ENCODE measurements around the gene MAB21L1. TPM values are rescaled to one million over a fixed set of nuclear protein-coding genes. Genes with fewer than 3 reads are reported as not detected.

MAB21L1 gene
- polyA plus RNA-seq, 1 donor from 2014 or later: 0.07 TPM

GRCh38 chr13:35502456-35502855 lies 26.0 kb upstream of the MAB21L1 start:
- H3K36me3 ChIP-seq (ENCODE audit: insufficient read depth, low read length): no peaks in the 10 kb centered on the region
- TF ChIP-seq MXI1 (conservative IDR thresholded peaks at IDR 0.05; ENCODE audit: poor library complexity, severe bottlenecking): no peak
- TF ChIP-seq EP300 (conservative IDR thresholded peaks at IDR 0.05; ENCODE audit: poor library complexity, severe bottlenecking): no peak
- TF ChIP-seq CTCF (IDR thresholded peaks at IDR 0.05; ENCODE audit: poor library complexity, severe bottlenecking): no peak
- no peak for TF ChIP-seq EZH2 (IDR thresholded peaks at IDR 0.05; ENCODE audit: borderline replicate concordance, insufficient read depth, low read length, poor library complexity, severe bottlenecking)
- no peak for TF ChIP-seq RAD21 (conservative IDR thresholded peaks at IDR 0.05)
- no peak for TF ChIP-seq SMC3 (conservative IDR thresholded peaks at IDR 0.05; ENCODE audit: poor library complexity)
- TF ChIP-seq POLR2AphosphoS5 (IDR thresholded peaks at IDR 0.05): no peak
- no peak for TF ChIP-seq REST (IDR thresholded peaks at IDR 0.05; ENCODE audit: borderline replicate concordance)
- no peak for TF ChIP-seq TAF1 (IDR thresholded peaks at IDR 0.05; ENCODE audit: low read depth)
- peaks cover 3% of the 10 kb centered on the region for H3K27me3 ChIP-seq (ENCODE audit: insufficient read depth, low read depth, low read length)
- H3F3A ChIP-seq (ENCODE audit: insufficient read depth, low read length, poor library complexity, severe bottlenecking): no peaks in the 10 kb centered on the region
- H3K79me2 ChIP-seq (replicated peaks; ENCODE audit: insufficient read depth, low read length): no peaks in the 10 kb centered on the region
- no peaks in the 10 kb centered on the region for H3K9me3 ChIP-seq (ENCODE audit: low read length)
- H3K4me2 ChIP-seq (ENCODE audit: low read length): no peak overlapping the region
- H3K9me2 ChIP-seq (ENCODE audit: insufficient read depth, low read length): no peaks in the 10 kb centered on the region
- no peak overlapping the region for H3K27ac ChIP-seq (ENCODE audit: low read length)
- H4K20me1 ChIP-seq (ENCODE audit: insufficient read depth): no peaks in the 10 kb centered on the region
- no peak overlapping the region for H3K4me3 ChIP-seq (ENCODE audit: low read length)
- H2AFZ ChIP-seq (ENCODE audit: low read depth, low read length): no peak overlapping the region
- no peak overlapping the region for H3K9ac ChIP-seq (ENCODE audit: low read length)

GRCh38 chr13:35501661-35502235 lies 25.3 kb upstream of the MAB21L1 start:
- H3K4me3 ChIP-seq (ENCODE audit: low read length): no peak overlapping the region
- no peak for TF ChIP-seq REST (IDR thresholded peaks at IDR 0.05; ENCODE audit: borderline replicate concordance)
- no peak for TF ChIP-seq RAD21 (conservative IDR thresholded peaks at IDR 0.05)
- TF ChIP-seq MXI1 (conservative IDR thresholded peaks at IDR 0.05; ENCODE audit: poor library complexity, severe bottlenecking): no peak
- no peak for TF ChIP-seq EP300 (conservative IDR thresholded peaks at IDR 0.05; ENCODE audit: poor library complexity, severe bottlenecking)
- no peak for TF ChIP-seq SMC3 (conservative IDR thresholded peaks at IDR 0.05; ENCODE audit: poor library complexity)
- TF ChIP-seq POLR2AphosphoS5 (IDR thresholded peaks at IDR 0.05): no peak
- no peak for TF ChIP-seq TAF1 (IDR thresholded peaks at IDR 0.05; ENCODE audit: low read depth)
- TF ChIP-seq EZH2 (IDR thresholded peaks at IDR 0.05; ENCODE audit: borderline replicate concordance, insufficient read depth, low read length, poor library complexity, severe bottlenecking): no peak
- TF ChIP-seq CTCF (IDR thresholded peaks at IDR 0.05; ENCODE audit: poor library complexity, severe bottlenecking): no peak

More at GRCh38 chr13:35501661-35502235, 25.3 kb upstream of the MAB21L1 start:
- Histone ChIP-seq H3K36me3 (ENCODE audit: insufficient read depth, low read length) (no peaks in the 10 kb centered on the region), H3K9me3 (ENCODE audit: low read length) (no peaks in the 10 kb centered on the region), H3K9me2 (ENCODE audit: insufficient read depth, low read length) (no peaks in the 10 kb centered on the region), H3K27me3 (ENCODE audit: insufficient read depth, low read depth, low read length) (peaks cover 3% of the 10 kb centered on the region), H4K20me1 (ENCODE audit: insufficient read depth) (no peaks in the 10 kb centered on the region), H3K79me2 (replicated peaks; ENCODE audit: insufficient read depth, low read length) (no peaks in the 10 kb centered on the region), H2AFZ (ENCODE audit: low read depth, low read length) (no peak overlapping the region), H3F3A (ENCODE audit: insufficient read depth, low read length, poor library complexity, severe bottlenecking) (no peaks in the 10 kb centered on the region), H3K27ac (ENCODE audit: low read length) (no peak overlapping the region), H3K4me2 (ENCODE audit: low read length) (no peak overlapping the region), H3K9ac (ENCODE audit: low read length) (no peak overlapping the region)

All from neural cell (in vitro differentiated cells).